Measurements from ENCODE around the gene PGAP6.

- no peak for TF ChIP-seq POLR2A (IDR thresholded peaks at IDR 0.05; ENCODE audit: low read depth, low read length)
- TF ChIP-seq POLR2AphosphoS5 (IDR thresholded peaks at IDR 0.05; ENCODE audit: low read depth, low read length), result no peak
- TF ChIP-seq SPI1 (IDR thresholded peaks at IDR 0.05; ENCODE audit: low read depth, low read length), result no peak
- no peak for TF ChIP-seq TAF1 (IDR thresholded peaks at IDR 0.05; ENCODE audit: low read depth, low read length)
- no peak for TF ChIP-seq POU2F2 (IDR thresholded peaks at IDR 0.05; ENCODE audit: low read depth, low read length)
Measured at GRCh38 chr16:377419-377951, 4.3 kb downstream of the PGAP6 start.

Data from GM12891 (cell line).